Skin epidermis (tissue), 12 donors: ENCODE results near the gene DENND6B.
A peak's percentile ranks its signal among the peaks of the same experiment; 100 is the strongest.

ENCODE experiments used
- H3K27ac ChIP-seq, 21 experiments: fragments of 200-600 bp; sonication (generic) in 11 of 21; one replicate each; pipeline ENCODE4 v1.5.0; 2020; ENCODE audit warnings: mild to moderate bottlenecking in 3 of 21, inconsistent platforms in 2 of 21, moderate library complexity in 2 of 21
- H3K4me3 ChIP-seq, 7 experiments: fragments of 200-600 bp; sonication (generic) in 2 of 7; one replicate each; pipeline ENCODE4 v1.5.0; 2020; ENCODE audit warnings: inconsistent platforms in 2 of 7, mild to moderate bottlenecking in 2 of 7, moderate library complexity in 1 of 7

The DENND6B gene

GRCh38 chr22:50266994-50267393 is 59.8 kb downstream of the DENND6B start:
- H3K27ac ChIP-seq, result no peak overlapping the region
- peak overlapping the region in 1 of 7 experiments; percentile 19 for H3K4me3 ChIP-seq

- H3K4me3 ChIP-seq, result no peak overlapping the region
- no peak overlapping the region for H3K27ac ChIP-seq
Measured at GRCh38 chr22:50264946-50265669, 61.7 kb downstream of the DENND6B start.

- H3K4me3 ChIP-seq, result no peak overlapping the region
- no peak overlapping the region for H3K27ac ChIP-seq
Measured at GRCh38 chr22:50264104-50264745, 62.6 kb downstream of the DENND6B start.

- Histone ChIP-seq H3K4me3 (no peak overlapping the region), H3K27ac (no peak overlapping the region)
Measured at GRCh38 chr22:50262973-50263617, 63.7 kb downstream of the DENND6B start.

- no peak overlapping the region for H3K27ac ChIP-seq
Measured at GRCh38 chr22:50262460-50262911, 64.3 kb downstream of the DENND6B start.

GRCh38 chr22:50261615-50262459 is 65.0 kb downstream of the DENND6B start, which contains the start of gene MAPK12:
Gene MAPK12 (minus strand): TSS chr22:50261683. CDS start chr22:50261509, 174 bp downstream.
- H3K4me3 ChIP-seq, result peak within 1 kb of the TSS; percentile 24 to 42 (median 30)
- H3K27ac ChIP-seq, result peak within 1 kb of the TSS in 7 of 21 experiments; percentile 22 to 60 (median 50)

More at GRCh38 chr22:50262460-50262911, 64.3 kb downstream of the DENND6B start:
- no peak overlapping the region for H3K4me3 ChIP-seq

GRCh38 chr22:50260801-50261614 is 65.8 kb downstream of the DENND6B start:
- Histone ChIP-seq H3K27ac (peak overlapping the region in 6 of 21 experiments; percentile 17 to 57 (median 45)), H3K4me3 (peak overlapping the region; percentile 24 to 42 (median 30))

- peak overlapping the region in 6 of 7 experiments; percentile 27 to 42 (median 32) for H3K4me3 ChIP-seq
- H3K27ac ChIP-seq, result peak overlapping the region in 5 of 21 experiments; percentile 17 to 57 (median 40)
Measured at GRCh38 chr22:50260434-50260800, 66.4 kb downstream of the DENND6B start.

GRCh38 chr22:50259302-50259701 is 67.5 kb downstream of the DENND6B start:
- H3K4me3 ChIP-seq, result no peak overlapping the region
- H3K27ac ChIP-seq, result no peak overlapping the region
